ENCODE results near the gene IFITM10.

- no peak for TF ChIP-seq CTCF (IDR thresholded peaks at IDR 0.05)
- peak in 1 of 2 donors; percentile 5 for TF ChIP-seq POLR2A (IDR thresholded peaks at IDR 0.05)
These were observed 5.3 kb downstream of the IFITM10 start for GRCh38 chr11:1744891-1745700.
